Placental epithelial cell (primary cell): ENCODE results near the gene SLC6A6. TPM values are rescaled to one million over a fixed set of nuclear protein-coding genes. Genes with fewer than 3 reads are reported as not detected.

Experiments
- small RNA-seq: library from RNA; depleted of rRNA; stranded (forward); fragments of <200 nt; gene quantifications from one replicate; pipeline ENCODE3, GENCODE V24; 2012
- total RNA-seq: library from RNA; depleted of rRNA; stranded (reverse); fragments of >200 nt; gene quantifications from 2 replicates; pipeline ENCODE4 v1.2.3, GENCODE V29; 2012

Gene SLC6A6
- 9.8 and 57.0 TPM in 2 replicates for total RNA-seq

DNA sequence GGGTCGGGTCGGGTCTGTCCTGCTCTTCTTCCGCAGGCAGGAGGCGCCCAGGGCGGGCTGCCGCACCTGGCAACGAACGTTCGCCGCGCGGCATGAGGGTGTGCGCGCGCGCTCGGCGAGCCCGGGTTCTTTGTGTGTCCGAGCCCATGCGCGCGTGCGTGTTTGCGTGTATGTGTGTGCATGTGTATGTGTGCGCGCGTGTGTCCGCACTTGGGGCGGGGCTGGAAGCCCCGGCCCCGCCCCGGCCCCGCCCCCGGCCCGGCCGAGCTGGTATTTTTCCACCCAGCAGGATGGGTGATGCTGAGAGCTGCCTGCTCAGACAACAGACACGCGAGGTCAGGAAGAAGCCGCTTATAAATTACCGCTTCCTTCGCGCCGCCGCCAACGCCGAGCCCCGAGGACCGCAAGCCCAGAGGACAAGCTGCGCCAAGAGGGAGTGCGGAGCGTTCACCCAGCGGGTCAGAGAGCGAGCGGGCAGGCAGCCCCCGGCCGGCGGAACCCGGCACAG is at the start of gene SLC6A6:
TSS of gene SLC6A6 (plus strand) at position 303 of the 508 bp plus-strand sequence. CDS start 41,029 bp downstream, outside the sequence.

Small RNA genes within 50 kb of the gene (small RNA-seq; reads per million reads assigned to genes)
- gene RNA5SP124, result not detected
- gene RNU6-905P, result not detected

Other genes with a start within 250 kb of the SLC6A6 start
- gene XPC, start 224.0 kb upstream of the SLC6A6 start, total RNA-seq, result 75.9 and 114 TPM in 2 replicates
- 4.3 and 9.2 TPM in 2 replicates for gene LSM3, start 223.8 kb upstream of the SLC6A6 start, total RNA-seq
- gene GRIP2, start 137.7 kb downstream of the SLC6A6 start, total RNA-seq, result under 0.01 TPM in 2 replicates
- 11.2 and 17.3 TPM in 2 replicates for gene CCDC174, start 249.2 kb downstream of the SLC6A6 start, total RNA-seq